Measurements from ENCODE around the gene LRP8.

Gene LRP8

GRCh38 chr1:53279296-53280200, 48.3 kb downstream of the LRP8 start:
- DNase-seq, result no peak

GRCh38 chr1:53278298-53278725, 49.6 kb downstream of the LRP8 start:
- peak; percentile 81 for DNase-seq

DNA sequence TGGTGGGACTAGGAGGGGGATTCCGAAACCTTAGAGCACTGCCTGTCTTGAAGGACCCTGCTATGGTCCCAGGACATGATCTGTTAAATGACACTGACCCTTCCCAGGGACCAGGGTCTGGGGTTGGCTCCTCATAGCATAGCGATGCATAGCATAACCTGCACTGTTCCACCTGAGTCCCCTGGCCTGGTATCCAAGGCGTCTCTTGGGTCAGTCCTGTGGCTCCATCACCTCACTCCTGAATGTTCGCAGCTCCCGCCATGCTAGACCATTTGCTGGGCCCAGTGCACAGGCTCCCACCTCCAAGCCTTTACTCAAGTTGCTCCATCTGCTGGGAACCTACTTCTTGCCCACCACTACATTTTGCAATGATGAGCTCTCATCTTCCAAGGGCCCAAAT, 50.5 kb downstream of the LRP8 start:
- no peak for DNase-seq

DNA sequence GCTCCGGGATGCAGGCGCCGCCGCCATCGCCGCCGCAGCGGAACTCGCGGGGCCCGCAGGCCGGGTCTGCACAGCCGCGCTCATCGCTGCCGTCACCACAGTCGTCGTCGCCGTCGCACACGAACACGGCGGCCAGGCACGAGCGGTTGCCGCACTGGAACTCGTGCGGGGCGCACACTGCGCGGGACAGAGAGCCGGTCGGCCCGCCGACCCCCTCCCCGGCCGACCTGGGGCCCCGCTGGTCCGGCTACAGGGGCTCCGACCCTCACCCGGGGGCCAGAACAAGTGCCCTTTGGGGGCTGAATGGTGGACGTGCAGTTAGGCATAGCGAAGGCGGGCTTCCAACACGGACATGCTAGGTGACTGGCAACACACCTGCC, 51.0 kb downstream of the LRP8 start:
- no peak for DNase-seq

DNA sequence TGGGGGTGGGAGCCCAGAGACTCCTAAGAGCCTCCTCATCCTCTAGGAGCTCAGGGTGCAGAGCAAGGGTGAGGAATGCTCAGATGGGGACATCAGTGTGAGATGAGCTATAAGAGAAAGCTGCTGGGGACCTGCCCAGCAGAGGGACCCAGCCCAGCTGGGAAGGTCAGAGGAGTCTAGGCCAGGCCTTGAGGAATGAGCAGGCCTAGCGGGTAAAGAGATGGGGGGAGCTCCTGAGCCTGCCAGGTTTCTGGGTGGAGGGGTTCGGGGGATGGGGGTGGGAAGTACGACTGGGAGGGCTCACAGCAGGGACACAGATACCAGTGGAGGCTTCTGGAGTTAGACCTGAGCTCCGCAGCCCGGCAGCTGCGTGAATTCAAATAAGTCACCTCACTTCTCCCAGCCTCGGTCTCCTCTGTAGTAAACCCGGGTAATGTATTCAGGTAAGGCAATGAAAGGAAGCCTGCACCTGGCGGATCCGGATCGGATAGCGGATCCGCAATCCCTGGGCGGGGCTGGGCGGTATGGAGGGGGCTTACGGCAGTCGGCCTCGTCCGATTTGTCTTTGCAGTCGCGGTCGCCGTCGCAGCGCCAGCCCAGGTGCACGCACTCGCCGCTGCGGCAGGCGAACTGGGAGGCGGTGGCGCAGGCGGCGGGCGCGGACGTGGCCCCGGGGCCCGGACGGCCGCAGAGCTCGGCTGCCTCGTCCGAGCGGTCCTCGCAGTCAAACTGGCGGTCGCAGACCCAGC, 51.5 kb downstream of the LRP8 start:
- no peak for DNase-seq

GRCh38 chr1:53275566-53275965, 52.3 kb downstream of the LRP8 start:
- no peak for DNase-seq

- no peak for DNase-seq
Measured at GRCh38 chr1:53274541-53275185, 53.2 kb downstream of the LRP8 start.

GRCh38 chr1:53274026-53274425, 53.8 kb downstream of the LRP8 start:
- no peak for DNase-seq

DNA sequence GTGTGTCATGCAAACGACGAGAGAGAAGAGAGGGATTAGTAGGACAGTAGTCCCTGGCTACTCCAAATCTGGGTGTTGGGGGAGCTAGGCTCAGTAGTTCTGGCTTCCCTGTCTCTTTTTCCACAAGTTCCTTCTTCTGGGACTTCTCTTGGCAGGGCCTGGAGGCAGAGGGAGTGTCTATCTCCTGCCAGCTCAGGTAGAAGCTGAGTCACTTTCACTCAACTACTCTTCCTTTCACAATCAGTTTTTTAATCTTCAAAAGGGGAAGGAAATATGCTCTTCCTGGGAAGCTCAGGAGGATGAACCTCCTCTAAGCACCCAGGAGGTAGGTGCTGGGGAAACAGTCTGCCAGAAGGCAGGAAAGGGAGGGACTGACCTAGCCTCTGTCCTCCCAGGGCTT, 54.3 kb downstream of the LRP8 start:
- no peak for DNase-seq

- DNase-seq, result no peak
Measured at GRCh38 chr1:53272349-53272748, 55.5 kb downstream of the LRP8 start.

GRCh38 chr1:53271446-53272090, 56.3 kb downstream of the LRP8 start:
- DNase-seq, result no peak

DNA sequence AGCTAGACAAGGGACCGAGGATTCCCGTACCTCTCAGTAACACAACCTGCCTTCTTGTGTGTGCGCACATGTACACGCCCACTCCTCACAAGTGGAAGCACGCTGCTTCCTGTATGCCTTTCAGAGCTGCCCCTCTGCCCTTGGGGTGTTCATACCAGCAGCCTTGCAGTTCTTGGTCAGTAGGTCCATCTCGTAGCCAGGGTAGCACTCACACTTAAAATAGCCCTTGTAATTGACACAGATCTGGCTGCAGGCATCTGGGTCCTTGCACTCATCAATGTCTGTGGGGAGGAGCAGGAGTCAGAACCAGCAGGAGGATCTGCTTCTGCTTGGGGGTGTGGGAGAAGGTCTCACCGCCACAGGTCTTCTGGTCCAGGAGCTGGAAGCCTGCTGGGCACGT, 57.0 kb downstream of the LRP8 start:
- DNase-seq, result no peak

DNA sequence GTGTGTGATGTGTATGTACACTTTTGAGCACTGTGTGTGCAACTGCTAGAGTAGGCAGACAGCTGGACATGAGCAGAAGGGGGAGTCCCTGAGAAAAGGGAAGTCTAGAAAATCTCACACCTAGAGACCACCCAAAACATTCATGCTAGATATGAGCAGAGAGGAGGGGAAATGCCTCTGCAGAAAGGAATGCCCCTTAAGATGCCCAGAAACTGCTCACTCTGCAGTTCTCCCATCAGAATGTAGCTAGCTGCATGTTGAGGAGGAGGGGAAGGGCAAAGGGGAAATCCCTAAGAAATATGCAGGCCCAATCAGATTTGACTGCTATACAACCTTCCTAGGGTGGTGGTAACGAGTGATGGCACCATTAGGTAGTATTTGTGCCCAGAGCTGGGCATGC, 57.8 kb downstream of the LRP8 start:
- no peak for DNase-seq

DNA sequence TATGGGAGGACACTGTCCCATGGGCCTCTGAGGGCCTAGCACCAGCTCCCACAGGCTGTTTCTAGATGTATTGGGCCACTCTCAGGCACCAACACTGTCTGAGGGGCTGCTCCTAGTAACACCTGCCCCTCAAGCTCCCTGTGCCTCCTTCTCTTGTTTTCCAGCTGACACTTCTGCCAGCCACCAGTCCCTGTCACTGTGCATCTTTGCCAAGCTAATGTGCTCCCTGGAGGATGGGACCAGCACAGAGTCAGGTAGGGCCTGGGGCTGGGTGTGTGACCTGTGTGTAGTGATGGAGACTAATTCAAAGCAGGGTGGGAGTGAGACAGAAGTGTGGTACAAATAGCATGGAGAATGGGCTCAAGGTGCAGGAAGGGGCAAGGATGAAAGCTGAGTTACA, 60.1 kb downstream of the LRP8 start:
- no peak for DNase-seq

- DNase-seq, result no peak
Measured at GRCh38 chr1:53266038-53266437, 61.8 kb downstream of the LRP8 start.

GRCh38 chr1:53265581-53265980, 62.3 kb downstream of the LRP8 start:
- DNase-seq, result no peak

DNA sequence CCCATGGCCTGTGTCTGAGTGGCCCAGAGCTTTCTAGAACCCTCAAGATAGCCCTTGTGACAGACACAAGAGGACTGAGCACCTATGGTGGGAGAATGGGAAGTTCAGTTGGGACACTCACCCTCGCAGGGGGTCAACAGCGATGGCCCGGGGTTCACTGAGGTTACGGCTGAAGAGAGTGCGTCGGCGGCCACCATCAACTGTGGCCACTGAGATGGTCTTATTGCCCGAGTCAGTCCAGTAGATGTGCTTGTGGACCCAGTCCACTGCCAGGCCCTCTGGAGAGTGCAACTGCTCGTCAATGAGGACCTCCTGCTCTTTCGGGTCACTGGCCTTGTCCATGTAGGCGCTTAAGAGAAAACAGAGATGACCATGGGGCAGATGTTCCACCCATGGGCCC, 63.8 kb downstream of the LRP8 start:
- no peak for DNase-seq

DNA sequence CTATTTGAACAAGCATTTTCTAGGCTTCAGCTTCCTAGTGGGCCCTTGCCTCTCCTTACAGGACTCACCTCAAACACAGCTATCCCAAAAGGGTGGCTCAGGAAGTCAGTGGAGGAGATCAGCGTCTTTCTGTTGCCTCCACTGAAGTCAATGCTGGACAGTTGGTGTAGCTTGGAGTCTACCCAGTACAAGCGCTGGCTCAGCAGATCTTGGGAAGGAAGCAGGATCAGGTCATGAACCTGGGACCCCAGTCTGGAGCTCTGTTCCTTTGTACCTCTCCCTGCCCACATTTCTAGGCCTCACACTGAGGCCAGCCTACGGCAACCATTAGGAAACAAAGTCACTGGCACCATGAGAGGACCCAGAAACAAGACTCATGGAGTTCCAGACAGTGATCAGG, 65.9 kb downstream of the LRP8 start:
- no peak for DNase-seq

DNA sequence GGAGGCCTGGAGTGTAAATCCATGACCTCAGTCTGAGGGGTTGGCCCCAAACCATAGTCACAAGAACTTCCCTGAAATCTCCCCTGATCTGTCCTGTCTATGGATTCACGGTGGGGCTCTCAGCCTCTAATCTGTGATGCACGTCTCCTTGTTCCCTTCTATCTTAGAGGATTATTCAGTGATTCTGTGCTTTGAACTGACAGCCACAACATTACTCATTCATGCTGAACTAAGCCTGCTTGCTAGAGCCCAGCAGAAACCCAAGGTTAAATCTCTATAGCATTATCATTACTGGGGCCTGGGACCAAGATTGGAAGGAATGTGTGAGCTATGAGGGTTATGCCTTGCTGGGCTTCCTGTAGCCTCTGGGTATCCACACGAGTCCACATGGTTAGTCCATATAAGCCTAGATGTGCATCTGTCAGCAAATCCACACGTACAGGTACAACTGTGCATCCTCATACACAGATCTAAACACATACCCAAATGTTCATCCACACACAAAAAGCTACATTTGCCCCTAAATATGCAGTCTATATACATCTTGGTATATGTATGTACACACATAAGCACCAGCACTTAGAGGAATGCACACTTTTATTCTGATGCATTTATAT, 67.1 kb downstream of the LRP8 start:
- DNase-seq, result no peak

- DNase-seq, result no peak
Measured at GRCh38 chr1:53259932-53260331, 67.9 kb downstream of the LRP8 start.

DNA sequence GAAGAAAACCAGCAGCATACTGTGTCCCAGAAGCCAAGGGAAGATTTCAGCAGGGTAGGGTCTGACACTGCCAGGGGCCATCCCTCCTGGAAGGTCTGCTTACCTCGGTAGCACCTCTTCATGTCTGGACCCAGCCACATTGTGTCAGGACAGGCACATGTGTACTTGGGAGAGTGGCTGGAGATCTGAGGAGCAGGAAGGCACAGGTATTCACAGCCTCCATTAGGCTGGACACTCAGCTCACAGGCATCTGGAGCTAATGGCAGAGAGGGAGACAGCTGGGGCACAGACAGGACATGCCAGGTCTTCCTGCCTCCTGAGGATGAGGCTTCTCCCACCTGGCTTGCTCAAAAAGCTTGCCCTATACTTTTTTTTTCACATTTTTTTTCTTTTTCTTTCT, 69.7 kb downstream of the LRP8 start:
- no peak for DNase-seq

- DNase-seq, result no peak
Measured at GRCh38 chr1:53257454-53258081, 70.3 kb downstream of the LRP8 start.

All from activated T-cell treated with anti-CD3 and anti-CD28 coated beads, Interleukin-2, amount 50 U/mL, for 1 hour (primary cell).